HT1080 (cell line): ENCODE measurements around the gene PARP14. TPM values are rescaled to one million over a fixed set of nuclear protein-coding genes. Genes with fewer than 3 reads are reported as not detected.
"Not testable (repeated sequence)": the region's sequence is repeated elsewhere in the genome, so short reads cannot be mapped to it uniquely, and the experiment has no call there.

ENCODE experiments used
- DNase-seq: peaks from one replicate; pipeline ENCODE4 v3.0.0-alpha.2; 2015; ENCODE audit warnings: low read depth
- polyA plus RNA-seq, 2 experiments: library from polyadenylated mRNA; depleted of rRNA; stranded (reverse); fragments of >200 nt; gene quantifications; 2 replicates each; pipeline ENCODE4 v1.2.3, GENCODE V29; 2015
- total RNA-seq: library from RNA; depleted of rRNA; stranded (reverse); fragments of >200 nt; shearing (Covaris generic); gene quantifications from 2 replicates; pipeline ENCODE4 v1.2.3, GENCODE V29; 2014; rRNA removed

Gene PARP14
- 19.8 and 21.0 TPM in 2 replicates for total RNA-seq
- 6.8 and 9.5 TPM in 2 replicates for polyA plus RNA-seq (2015; cell fraction: cytosol; rRNA removed)
- 36.2 and 42.0 TPM in 2 replicates for polyA plus RNA-seq (2015; cell fraction: nucleus; rRNA removed)

- DNase-seq, result peak; percentile 75
These were observed at the start of gene PARP14 for GRCh38 chr3:122680475-122681283. TSS of gene PARP14 (plus strand) at chr3:122680839. CDS start at chr3:122680884, 45 bp downstream.

GRCh38 chr3:122635789-122636188, 44.9 kb upstream of the PARP14 start:
- peak; percentile 37 for DNase-seq

GRCh38 chr3:122636697-122637096, 43.9 kb upstream of the PARP14 start:
- no peak for DNase-seq

DNA sequence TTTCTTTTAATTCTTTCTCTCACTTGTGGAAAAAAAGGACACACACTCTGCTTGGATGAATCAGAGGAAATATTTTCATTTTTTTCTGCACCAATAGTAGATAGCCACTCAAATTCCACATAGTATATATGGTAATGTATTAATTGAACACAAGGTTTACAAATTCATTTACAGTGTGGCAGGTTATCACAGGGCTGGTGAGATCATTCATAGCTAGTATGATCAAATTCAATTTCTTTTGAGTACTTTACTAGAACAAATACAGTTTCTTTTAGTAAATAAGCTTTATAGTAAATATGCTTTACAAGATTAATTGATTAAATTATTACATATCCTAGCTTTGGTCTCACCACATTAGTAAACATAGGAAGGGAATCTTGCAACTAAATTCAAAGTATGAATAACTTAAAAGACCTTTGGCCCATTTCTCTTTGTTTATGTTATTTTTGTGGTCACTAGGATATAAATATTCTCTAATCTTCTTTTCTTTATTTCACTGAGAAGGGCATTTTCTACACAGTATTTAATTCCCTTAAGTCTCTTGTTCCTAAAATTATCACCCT, 40.1 kb upstream of the PARP14 start:
- no peak for DNase-seq

DNA sequence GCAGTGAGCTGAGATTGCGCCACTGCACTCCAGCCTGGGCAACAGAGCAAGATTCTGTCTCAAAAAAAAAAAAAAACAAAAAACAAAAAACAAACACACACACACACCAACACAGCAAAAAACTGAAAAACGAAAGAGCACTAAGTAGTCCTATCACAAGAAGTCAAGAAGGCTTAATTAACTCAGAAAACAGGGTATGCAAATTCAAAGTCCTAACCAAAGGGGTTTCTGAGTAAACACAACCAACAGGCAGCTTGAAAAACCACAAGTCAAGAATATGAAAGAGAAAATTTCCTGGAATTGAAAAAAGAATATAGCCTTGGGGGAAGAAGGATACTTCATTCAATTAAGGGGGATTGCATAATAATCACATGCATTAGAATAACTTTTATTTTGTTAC, 37.7 kb upstream of the PARP14 start:
- DNase-seq, result no peak

- no peak for DNase-seq
These were observed 34.3 kb upstream of the PARP14 start for GRCh38 chr3:122646146-122646988.

DNA sequence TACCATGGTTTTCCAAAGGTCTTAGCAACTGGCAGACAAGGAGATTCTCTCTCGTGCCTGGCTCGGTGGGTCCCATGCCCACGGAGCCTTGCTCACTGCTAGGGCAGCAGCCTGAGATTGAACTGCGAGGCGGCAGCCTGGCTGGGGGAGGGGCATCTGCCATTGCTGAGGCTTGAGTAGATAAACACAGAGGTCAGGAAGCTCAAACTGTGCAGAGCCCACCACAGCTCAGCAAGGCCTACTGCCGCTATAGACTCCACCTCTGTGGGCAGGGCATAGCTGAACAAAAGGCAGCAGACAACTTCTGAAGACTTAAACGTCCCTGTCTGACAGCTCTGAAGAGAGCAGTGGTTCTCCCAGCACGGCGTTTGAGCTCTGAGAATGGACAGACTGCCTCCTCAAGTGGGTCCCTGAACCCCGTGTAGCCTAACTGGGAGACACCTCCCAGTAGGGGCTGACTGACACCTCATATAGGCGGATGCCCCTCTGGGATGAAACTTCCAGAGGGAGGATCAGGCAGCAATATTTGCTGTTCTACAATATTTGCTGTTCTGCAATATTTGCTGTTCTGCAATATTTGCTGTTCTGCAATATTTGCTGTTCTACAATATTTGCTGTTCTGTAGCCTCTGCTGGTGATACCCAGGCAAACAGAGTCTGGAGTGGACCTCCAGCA, 29.3 kb upstream of the PARP14 start:
- not testable (repeated sequence) for DNase-seq

- not testable (repeated sequence) for DNase-seq
These were observed 28.7 kb upstream of the PARP14 start for GRCh38 chr3:122651962-122652361.

DNA sequence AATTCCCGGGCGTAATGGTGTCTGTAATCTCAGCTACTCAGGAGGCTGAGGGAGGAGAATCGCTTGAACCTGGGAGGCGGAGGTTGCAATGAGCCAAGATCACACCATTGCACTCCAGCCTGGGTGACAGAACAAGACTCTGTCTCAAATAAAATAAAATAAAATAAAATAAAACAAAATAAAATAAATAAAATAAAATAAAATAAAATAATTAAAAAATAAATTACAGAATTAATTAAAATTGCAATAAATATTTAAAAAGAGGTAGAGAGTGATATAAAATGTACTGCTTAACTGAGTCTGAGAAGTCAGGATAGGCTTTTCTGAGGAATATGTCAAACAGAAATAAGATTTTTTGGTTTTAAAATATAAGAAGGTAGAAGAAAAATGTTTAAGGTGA, 22.3 kb upstream of the PARP14 start:
- not testable (repeated sequence) for DNase-seq

- DNase-seq, result no peak
These were observed 20.2 kb upstream of the PARP14 start for GRCh38 chr3:122660297-122660974.

DNA sequence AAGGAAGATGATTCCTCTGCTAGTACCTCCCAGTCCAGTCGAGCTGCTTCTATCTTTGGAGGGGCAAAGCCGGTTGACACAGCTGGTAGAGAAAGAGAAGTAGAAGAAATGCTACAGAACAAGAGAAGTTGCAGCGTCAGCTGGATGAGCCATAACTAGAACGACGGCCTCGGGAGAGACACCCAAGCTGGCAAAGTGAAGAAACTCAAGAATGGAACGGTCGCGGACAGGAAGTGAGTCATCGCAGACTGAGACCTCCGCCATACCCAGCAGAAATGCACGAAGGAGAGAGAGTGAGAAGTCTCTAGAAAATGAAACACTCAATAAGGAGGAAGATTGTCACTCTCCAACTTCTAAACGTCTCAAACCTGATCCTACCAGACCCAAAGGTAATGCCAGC, 19.0 kb upstream of the PARP14 start:
- DNase-seq, result peak; percentile 61

DNA sequence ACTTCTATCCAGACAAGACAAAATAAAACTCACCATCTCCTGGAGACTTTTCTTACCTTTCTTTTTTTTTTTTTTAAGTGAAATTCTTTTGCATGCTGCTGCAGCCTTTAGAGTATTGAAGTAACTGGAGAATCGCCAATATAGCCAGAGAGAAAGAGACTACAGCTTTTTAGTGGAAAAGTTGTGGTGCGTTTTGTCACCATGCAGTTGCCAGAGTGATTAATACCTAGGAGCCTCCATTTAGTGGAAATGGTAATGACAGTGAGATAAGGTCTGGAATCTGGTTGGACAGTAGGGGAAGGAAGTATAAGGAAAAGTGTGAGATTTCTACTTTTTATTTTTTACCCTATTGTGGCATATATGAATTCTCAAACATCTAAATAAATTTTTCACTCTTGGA, 18.1 kb upstream of the PARP14 start:
- no peak for DNase-seq

GRCh38 chr3:122665226-122665786, 15.3 kb upstream of the PARP14 start:
- DNase-seq, result no peak

- no peak for DNase-seq
These were observed 14.8 kb upstream of the PARP14 start for GRCh38 chr3:122665881-122666280.

- peak; percentile 82 for DNase-seq
These were observed 11.5 kb upstream of the PARP14 start for GRCh38 chr3:122668930-122669730.

DNA sequence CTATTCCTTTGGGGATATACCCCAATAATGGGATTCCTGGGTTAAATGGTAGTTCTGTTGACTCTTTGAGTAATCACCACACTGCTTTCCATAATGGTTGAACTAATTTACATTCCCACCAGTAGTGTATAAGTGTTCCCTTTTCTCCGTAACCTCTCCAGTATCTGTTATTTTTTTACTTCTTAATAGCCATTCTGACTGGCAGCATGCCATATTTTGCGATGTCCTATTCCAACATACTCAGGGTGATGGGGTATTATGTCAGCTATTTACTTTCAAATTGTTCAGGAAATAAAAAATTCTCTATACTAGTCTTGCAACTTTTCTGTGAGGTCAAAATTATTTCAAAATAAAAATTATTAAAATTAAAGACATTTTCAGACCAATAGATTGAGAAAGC, 9.1 kb upstream of the PARP14 start:
- DNase-seq, result no peak

DNA sequence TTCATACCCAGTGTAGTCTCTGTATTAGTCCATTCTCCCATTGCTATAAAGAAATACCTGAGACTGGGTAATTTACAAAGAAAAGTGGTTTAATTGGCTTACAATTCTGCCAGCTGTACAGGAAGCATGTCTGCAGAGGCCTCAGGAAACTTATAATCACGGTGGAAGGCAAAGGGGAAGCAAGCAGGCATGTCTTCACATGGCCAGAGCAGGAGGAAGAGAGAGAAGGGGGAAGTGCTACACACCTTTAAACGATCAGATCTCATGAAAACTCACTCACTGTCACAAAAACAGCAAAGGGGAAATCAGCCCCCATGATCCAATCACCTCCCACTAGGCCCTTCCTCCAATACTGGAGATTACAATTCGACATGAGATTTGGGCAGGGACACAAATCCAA, 6.3 kb upstream of the PARP14 start:
- no peak for DNase-seq

GRCh38 chr3:122676759-122677158, 3.9 kb upstream of the PARP14 start:
- no peak for DNase-seq

- no peak for DNase-seq
These were observed 3.4 kb upstream of the PARP14 start for GRCh38 chr3:122677216-122677615.
